Keratinocyte (primary cell): ENCODE measurements around the gene MFNG.

Source experiments
- EZH2 ChIP-seq: IDR thresholded peaks from one replicate; pipeline ENCODE4 v1.6.1; 2012; ENCODE audit warnings: inconsistent platforms, mild to moderate bottlenecking, low read length, moderate library complexity
- TF ChIP-seq, protein P1 (sequence below), 3 experiments: IDR thresholded peaks in 1 of 3; conservative IDR thresholded peaks in 1 of 3; optimal IDR thresholded peaks in 1 of 3; 2 replicates in 2 of 3; 3 replicates in 1 of 3; pipeline versions ENCODE3 to v1.5.1; 2011; ENCODE audit warnings: low read length in 3 of 3, mild to moderate bottlenecking in 3 of 3, moderate library complexity in 2 of 3, control low read depth in 1 of 3, inconsistent platforms in 1 of 3; ENCODE audit not compliant: insufficient read depth in 2 of 3; ENCODE audit errors: extremely low read depth in 1 of 3

DNA sequence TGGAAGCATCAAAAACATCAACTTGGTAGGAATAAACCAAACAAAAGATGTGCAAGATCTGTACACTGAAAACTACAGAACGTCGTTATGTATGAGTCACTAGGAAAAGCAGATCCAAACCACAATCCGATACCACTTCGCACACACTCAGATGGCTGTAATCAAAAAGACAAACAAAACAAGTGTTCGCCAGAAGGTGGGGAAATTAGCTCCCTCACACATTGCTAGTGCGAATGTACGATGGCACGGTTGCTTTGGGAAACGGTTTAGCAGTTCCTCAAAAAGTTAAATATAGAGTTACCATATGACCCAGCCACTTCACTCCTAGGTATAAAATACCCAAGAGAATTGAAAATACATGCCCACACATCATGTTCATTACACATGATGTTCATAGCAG lies 47.8 kb upstream of the MFNG start:
- TF ChIP-seq, protein P1, sequence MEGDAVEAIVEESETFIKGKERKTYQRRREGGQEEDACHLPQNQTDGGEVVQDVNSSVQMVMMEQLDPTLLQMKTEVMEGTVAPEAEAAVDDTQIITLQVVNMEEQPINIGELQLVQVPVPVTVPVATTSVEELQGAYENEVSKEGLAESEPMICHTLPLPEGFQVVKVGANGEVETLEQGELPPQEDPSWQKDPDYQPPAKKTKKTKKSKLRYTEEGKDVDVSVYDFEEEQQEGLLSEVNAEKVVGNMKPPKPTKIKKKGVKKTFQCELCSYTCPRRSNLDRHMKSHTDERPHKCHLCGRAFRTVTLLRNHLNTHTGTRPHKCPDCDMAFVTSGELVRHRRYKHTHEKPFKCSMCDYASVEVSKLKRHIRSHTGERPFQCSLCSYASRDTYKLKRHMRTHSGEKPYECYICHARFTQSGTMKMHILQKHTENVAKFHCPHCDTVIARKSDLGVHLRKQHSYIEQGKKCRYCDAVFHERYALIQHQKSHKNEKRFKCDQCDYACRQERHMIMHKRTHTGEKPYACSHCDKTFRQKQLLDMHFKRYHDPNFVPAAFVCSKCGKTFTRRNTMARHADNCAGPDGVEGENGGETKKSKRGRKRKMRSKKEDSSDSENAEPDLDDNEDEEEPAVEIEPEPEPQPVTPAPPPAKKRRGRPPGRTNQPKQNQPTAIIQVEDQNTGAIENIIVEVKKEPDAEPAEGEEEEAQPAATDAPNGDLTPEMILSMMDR (optimal IDR thresholded peaks at IDR 0.05 in 1 of 3, IDR thresholded peaks at IDR 0.05 in 1 of 3, conservative IDR thresholded peaks at IDR 0.05 in 1 of 3; ENCODE audit: extremely low read depth in 1 of 3, insufficient read depth in 2 of 3, low read length in 3 of 3): peak in 1 of 3 experiments; percentile 5
- TF ChIP-seq EZH2: no peak
